Right renal pelvis (tissue), 4 donors: Measurements from ENCODE around the gene HOXC12. TPM values are rescaled to one million over a fixed set of nuclear protein-coding genes. Genes with fewer than 3 reads are reported as not detected.

Experiments used
- DNase-seq, 4 donors: peaks; one replicate each; pipeline ENCODE4 v3.0.0-alpha.2; 2013; ENCODE audit warnings: low read depth in 4 of 4, low spot score in 3 of 4, missing footprints in 1 of 4
- polyA plus RNA-seq, 4 donors: library from polyadenylated mRNA; unstranded; fragments of 120-200 nt; gene quantifications; one replicate each; pipeline ENCODE4 v1.2.1, GENCODE V29; 2013; ENCODE audit not compliant: insufficient read length in 4 of 4

The HOXC12 gene
- polyA plus RNA-seq, 4 donors: 0.03 TPM; not detected in 3

- DNase-seq: no peak
These were observed 40.3 kb downstream of the HOXC12 start for GRCh38 chr12:53995002-53995377.

GRCh38 chr12:53995378-53996239 lies 40.9 kb downstream of the HOXC12 start:
- DNase-seq: no peak

GRCh38 chr12:53996240-53997203 lies 41.8 kb downstream of the HOXC12 start:
- DNase-seq: no peak

GRCh38 chr12:53997204-53998109 lies 42.8 kb downstream of the HOXC12 start:
- no peak for DNase-seq

- DNase-seq: no peak
These were observed 43.6 kb downstream of the HOXC12 start for GRCh38 chr12:53998110-53998899.

- DNase-seq: no peak
These were observed 44.2 kb downstream of the HOXC12 start for GRCh38 chr12:53998900-53999236.

GRCh38 chr12:53999559-54000115 lies 44.9 kb downstream of the HOXC12 start:
- no peak for DNase-seq

- DNase-seq: no peak
These were observed 45.7 kb downstream of the HOXC12 start, which contains the start of gene HOXC9 for GRCh38 chr12:54000116-54001114. TSS of gene HOXC9 (plus strand) at chr12:54000161. CDS start at chr12:54000189, 28 bp downstream.

- no peak for DNase-seq
These were observed 46.8 kb downstream of the HOXC12 start for GRCh38 chr12:54001283-54002187.

- no peak for DNase-seq
These were observed 47.7 kb downstream of the HOXC12 start for GRCh38 chr12:54002278-54002914.

GRCh38 chr12:54002915-54003389 lies 48.2 kb downstream of the HOXC12 start:
- DNase-seq: no peak

- no peak for DNase-seq
These were observed 48.9 kb downstream of the HOXC12 start for GRCh38 chr12:54003625-54004024.

GRCh38 chr12:54004063-54004840 lies 49.5 kb downstream of the HOXC12 start:
- DNase-seq: no peak

GRCh38 chr12:54004841-54005530 lies 50.3 kb downstream of the HOXC12 start:
- no peak for DNase-seq

- DNase-seq: no peak
These were observed 50.8 kb downstream of the HOXC12 start for GRCh38 chr12:54005531-54005852.
